Measurements from ENCODE around the gene TXLNB.
A peak's percentile ranks its signal among the peaks of the same experiment; 100 is the strongest.

- TF ChIP-seq CTCF (IDR thresholded peaks at IDR 0.05 in 8 of 11, conservative IDR thresholded peaks at IDR 0.05 in 3 of 11), result no peak
- no peak for TF ChIP-seq POLR2A (IDR thresholded peaks at IDR 0.05)
- peak in 1 of 3 donors; percentile 37 for TF ChIP-seq POLR2AphosphoS5 (IDR thresholded peaks at IDR 0.05)
Measured at GRCh38 chr6:139262519-139263300, 29.1 kb downstream of the TXLNB start.

Data from spleen (tissue), 7 donors.